Activated CD4-positive, alpha-beta T cell treated with anti-CD3 and anti-CD28 coated beads, Interleukin-2, amount 50 U/mL, for 24 hours (primary cell): ENCODE results near the gene DSC1.
"Not testable (repeated sequence)": the region's sequence is repeated elsewhere in the genome, so short reads cannot be mapped to it uniquely, and the experiment has no call there.

Experiments
- DNase-seq, 2 donors: peaks; one replicate each; pipeline ENCODE4 v3.0.0-alpha.2; 2020; ENCODE audit warnings: low read depth in 1 of 2, low spot score in 1 of 2

DSC1 gene

GRCh38 chr18:31171144-31171839, 8.6 kb upstream of the DSC1 start:
- no peak for DNase-seq

- no peak for DNase-seq
Measured at GRCh38 chr18:31170335-31170734, 7.7 kb upstream of the DSC1 start.

GRCh38 chr18:31162419-31162793, 250 bp downstream of the DSC1 start:
- no peak for DNase-seq

- DNase-seq = no peak
Measured at GRCh38 chr18:31161757-31162418, 768 bp downstream of the DSC1 start.

- no peak for DNase-seq
Measured at GRCh38 chr18:31156821-31157763, 5.6 kb downstream of the DSC1 start.

GRCh38 chr18:31155498-31155897, 7.2 kb downstream of the DSC1 start:
- no peak for DNase-seq

- DNase-seq = no peak
Measured at GRCh38 chr18:31154181-31154580, 8.5 kb downstream of the DSC1 start.

GRCh38 chr18:31149351-31149750, 13.3 kb downstream of the DSC1 start:
- no peak for DNase-seq

- DNase-seq = no peak
Measured at GRCh38 chr18:31148600-31148999, 14.1 kb downstream of the DSC1 start.

GRCh38 chr18:31146809-31147208, 15.8 kb downstream of the DSC1 start:
- no peak for DNase-seq

GRCh38 chr18:31143025-31143424, 19.6 kb downstream of the DSC1 start:
- DNase-seq = no peak

- DNase-seq = no peak
Measured at GRCh38 chr18:31138709-31139108, 23.9 kb downstream of the DSC1 start.

GRCh38 chr18:31134988-31135529, 27.6 kb downstream of the DSC1 start:
- no peak for DNase-seq

GRCh38 chr18:31129398-31130115, 33.1 kb downstream of the DSC1 start:
- no peak for DNase-seq

GRCh38 chr18:31125878-31126277, 36.8 kb downstream of the DSC1 start:
- DNase-seq = no peak

GRCh38 chr18:31123125-31123524, 39.5 kb downstream of the DSC1 start:
- not testable (repeated sequence) for DNase-seq

- DNase-seq = no peak
Measured at GRCh38 chr18:31120594-31120993, 42.1 kb downstream of the DSC1 start.

- DNase-seq = no peak
Measured at GRCh38 chr18:31116853-31117595, 45.6 kb downstream of the DSC1 start.

GRCh38 chr18:31112804-31113203, 49.9 kb downstream of the DSC1 start:
- DNase-seq = no peak

- DNase-seq = no peak
Measured at GRCh38 chr18:31105733-31106132, 56.9 kb downstream of the DSC1 start.
